ENCODE results near the gene ZNF37A.

- TF ChIP-seq CTCF (IDR thresholded peaks at IDR 0.05) (no peak), POLR2A (IDR thresholded peaks at IDR 0.05) (no peak)
Observed at GRCh38 chr10:38159004-38159403, 64.9 kb downstream of the ZNF37A start.
